PC-3 (cell line): ENCODE results near the gene DIPK1C. TPM values are rescaled to one million over a fixed set of nuclear protein-coding genes. Genes with fewer than 3 reads are reported as not detected.

Source experiments
- ATAC-seq: fragments of 200-7000 bp; cut with Tn5 transposase; 2 replicates; pipeline ENCODE4 v1.9.1; 2020; ENCODE audit warnings: mild to moderate bottlenecking, moderate library complexity
- BruUV-seq: library from RNA; stranded (reverse); fragments of 400-500 nt; replicated peaks from 2 replicates; lab custom pipeline; 2021; lab: Mats Ljungman, UMichigan
- CTCF ChIA-PET: fragments of 300-600 bp; sonication (Branson Sonifier 250); formaldehyde crosslinking; loops from one replicate; lab custom pipeline; 2022; ENCODE audit warnings: antibody characterized with exemption; lab: Charles Lee
- POLR2A ChIA-PET: fragments of 300-600 bp; sonication (Branson Sonifier 250); formaldehyde crosslinking; loops from one replicate; lab custom pipeline; 2022; ENCODE audit warnings: antibody characterized with exemption; ENCODE audit not compliant: unreplicated experiment; lab: Charles Lee
- DNase-seq: peaks from one replicate; pipeline ENCODE4 v3.0.0-alpha.2; 2015
- H2AFZ ChIP-seq: fragments of 300-600 bp; sonication (generic); 2 replicates; pipeline ENCODE4 v1.6.0; 2016; ENCODE audit warnings: antibody characterized with exemption, low read length
- H3F3A ChIP-seq: fragments of 300-600 bp; sonication (generic); one replicate; pipeline ENCODE4 v1.6.0; 2017; ENCODE audit warnings: antibody characterized with exemption, low read length, control low read depth, mild to moderate bottlenecking; ENCODE audit not compliant: unreplicated experiment
- H3K27ac ChIP-seq: fragments of 300-600 bp; sonication (generic); 2 replicates; pipeline ENCODE4 v1.5.1; 2016; ENCODE audit warnings: mild to moderate bottlenecking, low read length
- H3K27me3 ChIP-seq: fragments of 300-600 bp; sonication (generic); 2 replicates; pipeline ENCODE4 v1.6.1; 2016; ENCODE audit warnings: low read length, mixed read lengths
- H3K36me3 ChIP-seq: fragments of 300-600 bp; sonication (generic); 2 replicates; pipeline ENCODE4 v1.6.1; 2016; ENCODE audit warnings: low read depth, mixed run types, low read length, mixed read lengths
- H3K4me1 ChIP-seq: fragments of 300-600 bp; sonication (generic); 2 replicates; pipeline ENCODE4 v1.5.1; 2016; ENCODE audit warnings: low read length; ENCODE audit not compliant: insufficient read depth
- H3K4me2 ChIP-seq: fragments of 300-600 bp; sonication (generic); 2 replicates; pipeline ENCODE4 v1.6.0; 2016; ENCODE audit warnings: low read length
- H3K4me3 ChIP-seq: fragments of 300-600 bp; sonication (generic); 2 replicates; pipeline ENCODE4 v1.5.1; 2016; ENCODE audit warnings: mild to moderate bottlenecking, low read length, mixed read lengths
- H3K79me2 ChIP-seq: fragments of 300-600 bp; sonication (generic); 2 replicates; pipeline ENCODE4 v1.6.1; 2017; ENCODE audit warnings: low read length, mixed read lengths
- H3K9ac ChIP-seq: fragments of 300-600 bp; sonication (generic); 2 replicates; pipeline ENCODE4 v1.6.0; 2016; ENCODE audit warnings: mild to moderate bottlenecking, low read length
- H3K9me2 ChIP-seq: fragments of 300-600 bp; sonication (generic); replicated peaks from 2 replicates; pipeline ENCODE4 v1.6.1; 2016; ENCODE audit warnings: mixed run types, low read length, mixed read lengths
- H3K9me3 ChIP-seq: fragments of 300-600 bp; sonication (generic); 2 replicates; pipeline ENCODE4 v1.6.1; 2016; ENCODE audit warnings: low read length, mixed read lengths
- H4K20me1 ChIP-seq: fragments of 300-600 bp; sonication (generic); 2 replicates; pipeline ENCODE4 v1.6.1; 2016; ENCODE audit warnings: low read length, mixed read lengths
- CTCF ChIP-seq: fragments of 300-600 bp; sonication (generic); conservative IDR thresholded peaks from 2 replicates; pipeline ENCODE4 v1.5.1; 2017; ENCODE audit warnings: antibody characterized with exemption, low read depth, mild to moderate bottlenecking, low read length
- EZH2 ChIP-seq: fragments of 300-600 bp; sonication (generic); IDR thresholded peaks from one replicate; pipeline ENCODE4 v1.6.1; 2017; ENCODE audit warnings: antibody characterized with exemption, mild to moderate bottlenecking, low read length; ENCODE audit not compliant: unreplicated experiment
- EZH2phosphoT487 ChIP-seq: fragments of 300-600 bp; sonication (generic); IDR thresholded peaks from 2 replicates; pipeline ENCODE4 v1.6.1; 2018; ENCODE audit warnings: mild to moderate bottlenecking, antibody characterized with exemption, low read length, borderline replicate concordance
- intact Hi-C: fragments of 100-400 bp; cut with micrococcal nuclease; formaldehyde crosslinking; loops from 2 replicates; pipeline ENCODE4 v1.9.0; 2023
- total RNA-seq: library from RNA; depleted of rRNA; stranded (reverse); fragments of >200 nt; gene quantifications from 2 replicates; pipeline ENCODE4 v1.2.3, GENCODE V29; 2014

The DIPK1C gene
- total RNA-seq, 1 experiment from 2014 or later = not detected

DNA sequence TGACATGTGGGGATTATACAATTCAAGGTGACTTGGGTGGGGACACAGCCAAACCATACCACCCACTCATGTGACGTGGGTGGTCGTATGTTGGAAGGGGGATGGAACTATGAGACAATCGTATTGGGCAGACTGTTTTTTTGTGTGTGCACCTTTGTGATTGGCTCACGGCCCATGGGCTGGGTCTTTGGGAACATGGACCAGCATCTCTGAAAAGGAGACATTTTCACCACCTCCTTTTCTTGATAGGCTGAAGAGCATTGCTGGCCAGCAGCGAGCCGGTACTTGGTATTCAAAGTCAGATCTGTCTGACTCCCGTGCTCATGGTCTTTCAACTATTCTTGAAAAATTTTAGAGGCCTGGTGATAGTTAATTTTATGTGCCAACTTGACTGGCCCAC lies 62.1 kb downstream of the DIPK1C start:
- no peaks in the 10 kb centered on the region for H3K36me3 ChIP-seq
- BruUV-seq = no TSS peak
- H3K4me3 ChIP-seq = no peak overlapping the region
- no peaks in the 10 kb centered on the region for H3K4me1 ChIP-seq
- no peaks in the 10 kb centered on the region for H3F3A ChIP-seq
- POLR2A ChIA-PET = no interaction called here
- H3K27ac ChIP-seq = no peak overlapping the region
- intact Hi-C loops = no loop called here
- H3K27me3 ChIP-seq = peaks cover 97% of the 10 kb centered on the region
- H3K9me2 ChIP-seq = no peaks in the 10 kb centered on the region
- no peak overlapping the region for H2AFZ ChIP-seq
- TF ChIP-seq EZH2 (no peak), CTCF (no peak), EZH2phosphoT487 (no peak)
- H3K4me2 ChIP-seq = no peak overlapping the region
- CTCF ChIA-PET = no interaction called here
- no peaks in the 10 kb centered on the region for H3K9me3 ChIP-seq
- no peak overlapping the region for H3K9ac ChIP-seq
- DNase-seq (no peak), ATAC-seq (no peak)
- no peaks in the 10 kb centered on the region for H3K79me2 ChIP-seq
- no peaks in the 10 kb centered on the region for H4K20me1 ChIP-seq

GRCh38 chr18:74392323-74392722 lies 64.8 kb downstream of the DIPK1C start:
- ATAC-seq (no peak), DNase-seq (no peak)
- no peaks in the 10 kb centered on the region for H3F3A ChIP-seq
- H4K20me1 ChIP-seq = no peaks in the 10 kb centered on the region
- H3K9me3 ChIP-seq = no peaks in the 10 kb centered on the region
- peaks cover 97% of the 10 kb centered on the region for H3K27me3 ChIP-seq
- H3K79me2 ChIP-seq = no peaks in the 10 kb centered on the region
- ChIA-PET POLR2A (no interaction called here), CTCF (no interaction called here)
- no peaks in the 10 kb centered on the region for H3K9me2 ChIP-seq
- no peak overlapping the region for H3K4me2 ChIP-seq
- intact Hi-C loops = no loop called here
- H3K4me1 ChIP-seq = no peaks in the 10 kb centered on the region
- TF ChIP-seq CTCF (no peak), EZH2phosphoT487 (no peak), EZH2 (no peak)
- H3K27ac ChIP-seq = no peak overlapping the region
- no peak overlapping the region for H2AFZ ChIP-seq
- BruUV-seq = no TSS peak
- H3K4me3 ChIP-seq = no peak overlapping the region
- no peak overlapping the region for H3K9ac ChIP-seq
- no peaks in the 10 kb centered on the region for H3K36me3 ChIP-seq

GRCh38 chr18:74390900-74391299 lies 66.2 kb downstream of the DIPK1C start:
- Histone ChIP-seq H4K20me1 (no peaks in the 10 kb centered on the region), H3K27ac (no peak overlapping the region), H3K79me2 (no peaks in the 10 kb centered on the region), H3K9me3 (no peaks in the 10 kb centered on the region), H3F3A (no peaks in the 10 kb centered on the region), H3K36me3 (no peaks in the 10 kb centered on the region), H3K27me3 (peaks cover 96% of the 10 kb centered on the region), H3K9ac (no peak overlapping the region), H3K9me2 (no peaks in the 10 kb centered on the region), H3K4me3 (no peak overlapping the region), H2AFZ (no peak overlapping the region), H3K4me2 (no peak overlapping the region), H3K4me1 (no peaks in the 10 kb centered on the region)
- CTCF ChIA-PET = no interaction called here
- DNase-seq (no peak), ATAC-seq (no peak)
- intact Hi-C loops = no loop called here
- TF ChIP-seq CTCF (no peak), EZH2 (no peak), EZH2phosphoT487 (no peak)
- POLR2A ChIA-PET = no interaction called here
- no TSS peak for BruUV-seq
